Heart left ventricle (tissue), 13 donors: ENCODE data around the gene LDAF1.

ENCODE experiments used
- POLR2A ChIP-seq, 2 donors: fragments of 450-650 bp; IDR thresholded peaks; one replicate each; pipeline ENCODE4 v1.6.1; 2017; ENCODE audit warnings: antibody characterized with exemption in 2 of 2, mild to moderate bottlenecking in 2 of 2, moderate library complexity in 2 of 2
- TF ChIP-seq, protein P1 (sequence below), 12 donors: fragments of 200-600 bp; sonication (generic) in 4 of 12; IDR thresholded peaks; one replicate each; pipeline versions ENCODE4 v1.5.0 to v1.8.0; 2018 to 2022; ENCODE audit warnings: antibody characterized with exemption in 12 of 12, mild to moderate bottlenecking in 5 of 12
- donor health status: ischemic (EF 13 %, LVEDD 7.1; RV severe dilation, severe dysfunction).
- donor health status: DM: no; HTN: yes; CAD: no.
- donor health status: DM: no; HTN: no; CAD: no.
- donor health status: ischemic (EF 25% LVEDD 6.9; RV normal size, moderate dysfunction).
- donor health status: ischemic (EF 25% LVEDD 5.7; RV mildly dilated, moderate dysfunction).
- donor health status: ischemic (EF 35%, LVEDD 5.7; RV mildly dilated, moderate dysfunction).
- donor health status: nonischemic (EF 11% LVEDD 7.7; RV severe dilation, severe dysfunction).
- donor health status: DM: yes; HTN: yes; CAD: no.
- donor health status: PGD.
- donor health status: ischemic (EF 29% LVEDD 5.4; RV normal size, mild dysfunction).
- donor health status: nonischemic (EF 23%, LVEDD 6.1; RV moderate dilation, normal function).

DNA sequence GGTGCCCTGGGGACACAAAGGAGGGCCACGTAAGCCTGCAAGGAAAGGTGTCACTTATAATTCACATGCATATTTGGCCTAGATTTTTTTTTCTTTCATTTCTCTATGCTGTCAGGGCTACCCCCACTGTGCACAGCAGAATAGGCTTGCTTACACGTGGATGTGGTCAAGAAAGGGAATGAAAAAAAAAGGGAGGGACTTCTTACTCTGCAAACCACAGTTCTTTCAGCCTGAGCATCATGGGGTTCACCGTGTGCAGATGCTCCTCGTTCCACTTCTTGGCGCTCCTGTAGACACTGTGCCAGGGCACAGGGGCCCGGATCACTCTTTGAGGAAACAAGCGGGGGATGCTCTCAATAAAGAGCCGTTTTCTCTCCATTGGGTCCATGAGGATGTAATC is 24.4 kb upstream of the LDAF1 start:
- TF ChIP-seq, protein P1, sequence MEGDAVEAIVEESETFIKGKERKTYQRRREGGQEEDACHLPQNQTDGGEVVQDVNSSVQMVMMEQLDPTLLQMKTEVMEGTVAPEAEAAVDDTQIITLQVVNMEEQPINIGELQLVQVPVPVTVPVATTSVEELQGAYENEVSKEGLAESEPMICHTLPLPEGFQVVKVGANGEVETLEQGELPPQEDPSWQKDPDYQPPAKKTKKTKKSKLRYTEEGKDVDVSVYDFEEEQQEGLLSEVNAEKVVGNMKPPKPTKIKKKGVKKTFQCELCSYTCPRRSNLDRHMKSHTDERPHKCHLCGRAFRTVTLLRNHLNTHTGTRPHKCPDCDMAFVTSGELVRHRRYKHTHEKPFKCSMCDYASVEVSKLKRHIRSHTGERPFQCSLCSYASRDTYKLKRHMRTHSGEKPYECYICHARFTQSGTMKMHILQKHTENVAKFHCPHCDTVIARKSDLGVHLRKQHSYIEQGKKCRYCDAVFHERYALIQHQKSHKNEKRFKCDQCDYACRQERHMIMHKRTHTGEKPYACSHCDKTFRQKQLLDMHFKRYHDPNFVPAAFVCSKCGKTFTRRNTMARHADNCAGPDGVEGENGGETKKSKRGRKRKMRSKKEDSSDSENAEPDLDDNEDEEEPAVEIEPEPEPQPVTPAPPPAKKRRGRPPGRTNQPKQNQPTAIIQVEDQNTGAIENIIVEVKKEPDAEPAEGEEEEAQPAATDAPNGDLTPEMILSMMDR (IDR thresholded peaks at IDR 0.05): no peak
- TF ChIP-seq POLR2A (IDR thresholded peaks at IDR 0.05): no peak
